Left lung (tissue), 10 donors: ENCODE measurements around the gene MYOM1. TPM values are rescaled to one million over a fixed set of nuclear protein-coding genes. Genes with fewer than 3 reads are reported as not detected.
A peak's percentile ranks its signal among the peaks of the same experiment; 100 is the strongest.

Experiments used
- ATAC-seq: fragments of 200-7000 bp; cut with Tn5 transposase; one replicate; pipeline ENCODE4 v1.9.1; 2020; ENCODE audit warnings: moderate library complexity
- DNase-seq, 4 donors: peaks; one replicate each; pipeline ENCODE4 v3.0.0-alpha.2; 2013 to 2020
- H3K27ac ChIP-seq, 2 donors: fragments of 200-600 bp; sonication (generic) in 1 of 2; one replicate each; pipeline versions ENCODE4 v1.5.0 to v1.8.0; 2020 to 2021
- H3K27me3 ChIP-seq, 2 donors: fragments of 200-600 bp; sonication (generic) in 1 of 2; one replicate each; pipeline versions ENCODE4 v1.5.0 to v1.8.0; 2020 to 2021
- H3K36me3 ChIP-seq, 2 donors: fragments of 200-600 bp; sonication (generic) in 1 of 2; one replicate each; pipeline versions ENCODE4 v1.5.0 to v1.8.0; 2020 to 2021
- H3K4me1 ChIP-seq, 2 donors: fragments of 200-600 bp; one replicate each; pipeline ENCODE4 v1.8.0; 2021
- H3K4me3 ChIP-seq, 2 donors: fragments of 200-600 bp; sonication (generic) in 1 of 2; one replicate each; pipeline versions ENCODE4 v1.5.0 to v1.8.0; 2020 to 2021; ENCODE audit warnings: mild to moderate bottlenecking in 1 of 2
- H3K9me3 ChIP-seq, 2 donors: fragments of 200-600 bp; sonication (generic) in 1 of 2; one replicate each; pipeline versions ENCODE4 v1.5.0 to v1.8.0; 2020 to 2021
- intact Hi-C, 2 donors: fragments of 100-400 bp; cut with DNase I; formaldehyde crosslinking; loops; one replicate each; pipeline versions ENCODE4 v1.11.2 to v1.14.2; 2022
- polyA plus RNA-seq, 6 donors: library from polyadenylated mRNA; unstranded; fragments of 120-200 nt; gene quantifications; one replicate each; pipeline ENCODE4 v1.2.1, GENCODE V29; 2013; ENCODE audit not compliant: insufficient read length in 6 of 6
- total RNA-seq, 2 donors: library from RNA; stranded (reverse); fragmentation: NEBNext Ultra II Directional; extraction: Animal tissue kit (Norgen Biotek cat#: 25700); gene quantifications; one replicate each; pipeline ENCODE4 v1.2.1, GENCODE V29; 2021
- TF ChIP-seq, protein P1 (sequence below), 2 donors: fragments of 200-600 bp; sonication (generic) in 1 of 2; IDR thresholded peaks; one replicate each; pipeline versions ENCODE4 v1.5.0 to v1.8.0; 2021; ENCODE audit warnings: antibody characterized with exemption in 2 of 2
- donor health status: DM: no; HTN: yes; CAD: no.
- donor health status: DM: no; HTN: no; CAD: no.

Gene MYOM1
- total and polyA plus RNA-seq, 8 donors: 1.5 to 4.5 (median 2.4) TPM

DNA sequence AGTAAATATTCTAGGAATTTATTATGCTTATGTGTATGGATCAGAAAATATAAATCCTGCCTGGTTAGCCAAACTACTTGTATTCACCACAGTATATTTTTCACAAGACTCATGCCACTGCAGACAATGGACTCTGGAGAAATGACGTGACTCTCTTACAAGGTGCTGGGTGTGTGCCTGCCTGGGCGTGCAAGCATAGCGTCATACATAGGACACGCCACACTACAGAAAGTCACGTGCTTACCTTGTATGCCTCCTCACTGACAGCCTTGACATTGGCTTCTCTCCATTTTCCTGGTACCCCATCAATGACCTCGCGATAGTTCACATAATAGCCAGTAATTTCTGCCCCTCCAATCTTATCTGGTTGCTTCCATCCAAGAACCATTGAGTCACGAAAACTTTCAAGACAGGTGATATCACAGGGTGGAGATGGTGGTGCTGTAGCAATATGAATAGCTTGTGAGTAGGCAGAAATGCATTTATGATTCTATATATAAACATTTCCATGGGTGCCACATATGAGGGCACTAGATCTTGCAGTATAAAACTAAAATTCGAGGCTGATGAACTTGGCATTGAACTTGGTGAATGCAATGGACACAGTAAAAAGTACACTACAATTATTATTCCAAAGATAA is 93.2 kb downstream of the MYOM1 start:
- Histone ChIP-seq H3K4me1 (peaks cover 0 to 7% of the 10 kb centered on the region in 2 donors), H3K27me3 (no peaks in the 10 kb centered on the region), H3K27ac (no peak overlapping the region), H3K36me3 (no peaks in the 10 kb centered on the region), H3K9me3 (no peaks in the 10 kb centered on the region), H3K4me3 (no peak overlapping the region)
- intact Hi-C loops: no loop called here
- TF ChIP-seq, protein P1, sequence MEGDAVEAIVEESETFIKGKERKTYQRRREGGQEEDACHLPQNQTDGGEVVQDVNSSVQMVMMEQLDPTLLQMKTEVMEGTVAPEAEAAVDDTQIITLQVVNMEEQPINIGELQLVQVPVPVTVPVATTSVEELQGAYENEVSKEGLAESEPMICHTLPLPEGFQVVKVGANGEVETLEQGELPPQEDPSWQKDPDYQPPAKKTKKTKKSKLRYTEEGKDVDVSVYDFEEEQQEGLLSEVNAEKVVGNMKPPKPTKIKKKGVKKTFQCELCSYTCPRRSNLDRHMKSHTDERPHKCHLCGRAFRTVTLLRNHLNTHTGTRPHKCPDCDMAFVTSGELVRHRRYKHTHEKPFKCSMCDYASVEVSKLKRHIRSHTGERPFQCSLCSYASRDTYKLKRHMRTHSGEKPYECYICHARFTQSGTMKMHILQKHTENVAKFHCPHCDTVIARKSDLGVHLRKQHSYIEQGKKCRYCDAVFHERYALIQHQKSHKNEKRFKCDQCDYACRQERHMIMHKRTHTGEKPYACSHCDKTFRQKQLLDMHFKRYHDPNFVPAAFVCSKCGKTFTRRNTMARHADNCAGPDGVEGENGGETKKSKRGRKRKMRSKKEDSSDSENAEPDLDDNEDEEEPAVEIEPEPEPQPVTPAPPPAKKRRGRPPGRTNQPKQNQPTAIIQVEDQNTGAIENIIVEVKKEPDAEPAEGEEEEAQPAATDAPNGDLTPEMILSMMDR (IDR thresholded peaks at IDR 0.05): no peak
- no peak for DNase-seq
- ATAC-seq: no peak

DNA sequence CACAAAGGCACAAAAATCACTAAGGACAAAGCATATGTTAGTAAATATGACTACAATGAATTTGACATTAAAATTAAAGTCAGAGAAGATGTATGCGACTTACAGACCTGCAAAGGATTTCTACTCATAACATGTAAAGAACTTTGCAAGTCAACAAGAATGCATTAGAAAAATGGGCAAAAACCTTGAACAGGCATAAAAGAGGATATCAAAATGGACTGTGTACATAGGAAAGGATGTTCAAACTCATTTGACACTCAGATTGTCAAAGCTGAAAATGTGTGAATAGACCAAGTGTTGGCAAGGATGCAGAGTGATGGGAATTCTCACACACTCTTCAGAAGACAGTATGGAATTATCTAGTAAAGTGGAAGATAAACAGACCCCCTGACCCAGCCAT is 94.9 kb downstream of the MYOM1 start:
- peaks cover 0 to 10% of the 10 kb centered on the region in 2 donors for H3K4me1 ChIP-seq
- intact Hi-C loops: no loop called here
- no peaks in the 10 kb centered on the region for H3K36me3 ChIP-seq
- H3K27ac ChIP-seq: no peak overlapping the region
- DNase-seq (no peak), ATAC-seq (no peak)
- TF ChIP-seq, protein P1 (IDR thresholded peaks at IDR 0.05): no peak
- no peaks in the 10 kb centered on the region for H3K9me3 ChIP-seq
- no peak overlapping the region for H3K4me3 ChIP-seq
- H3K27me3 ChIP-seq: no peaks in the 10 kb centered on the region

DNA sequence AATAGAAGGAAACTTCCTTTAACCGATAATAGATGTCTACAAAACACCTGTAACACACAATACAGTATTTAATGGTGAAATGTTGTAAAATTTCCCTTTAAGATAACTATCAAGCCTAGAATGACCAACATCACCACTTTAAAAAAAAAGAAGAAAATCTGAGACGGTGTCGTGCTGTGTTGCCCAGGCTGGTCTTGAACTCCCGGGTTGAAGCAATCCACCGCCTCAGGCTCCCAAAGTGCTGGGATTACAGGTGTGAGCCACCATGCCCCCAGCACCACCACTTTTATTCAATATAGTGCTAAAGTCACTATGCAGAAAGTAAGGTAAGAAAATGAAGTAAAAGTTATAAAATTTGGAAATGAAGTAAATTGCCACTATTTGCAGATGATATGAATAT is 96.9 kb downstream of the MYOM1 start:
- H3K36me3 ChIP-seq: no peaks in the 10 kb centered on the region
- H3K4me3 ChIP-seq: no peak overlapping the region
- TF ChIP-seq, protein P1 (IDR thresholded peaks at IDR 0.05): no peak
- peaks cover 0 to 3% of the 10 kb centered on the region in 2 donors for H3K4me1 ChIP-seq
- no peaks in the 10 kb centered on the region for H3K27me3 ChIP-seq
- intact Hi-C loops: no loop called here
- no peaks in the 10 kb centered on the region for H3K9me3 ChIP-seq
- ATAC-seq: no peak
- H3K27ac ChIP-seq: no peak overlapping the region
- DNase-seq: no peak

DNA sequence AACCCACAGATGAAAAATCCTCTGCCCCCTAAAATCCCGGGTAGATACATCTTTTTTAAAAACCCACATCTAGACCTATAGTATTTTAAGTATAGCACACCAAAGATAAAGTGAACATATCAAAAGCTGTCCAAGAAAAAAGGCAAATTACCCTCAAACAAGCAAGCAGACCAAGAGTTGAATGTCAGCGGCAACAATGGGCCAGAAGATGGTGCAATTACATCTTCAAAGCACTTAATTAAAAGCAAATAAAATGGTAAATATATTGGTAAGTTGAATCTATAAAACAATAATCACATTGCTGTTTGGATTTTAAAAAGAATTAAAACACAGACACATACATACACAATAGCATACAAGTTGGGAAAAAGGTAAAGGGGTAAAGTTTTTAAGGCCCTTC is 98.5 kb downstream of the MYOM1 start:
- no peak for DNase-seq
- ATAC-seq: no peak
- H3K27ac ChIP-seq: no peak overlapping the region
- H3K9me3 ChIP-seq: no peaks in the 10 kb centered on the region
- no peaks in the 10 kb centered on the region for H3K36me3 ChIP-seq
- TF ChIP-seq, protein P1 (IDR thresholded peaks at IDR 0.05): no peak
- no peak overlapping the region for H3K4me3 ChIP-seq
- peaks cover 0 to 3% of the 10 kb centered on the region in 2 donors for H3K4me1 ChIP-seq
- no peaks in the 10 kb centered on the region for H3K27me3 ChIP-seq
- intact Hi-C loops: no loop called here

DNA sequence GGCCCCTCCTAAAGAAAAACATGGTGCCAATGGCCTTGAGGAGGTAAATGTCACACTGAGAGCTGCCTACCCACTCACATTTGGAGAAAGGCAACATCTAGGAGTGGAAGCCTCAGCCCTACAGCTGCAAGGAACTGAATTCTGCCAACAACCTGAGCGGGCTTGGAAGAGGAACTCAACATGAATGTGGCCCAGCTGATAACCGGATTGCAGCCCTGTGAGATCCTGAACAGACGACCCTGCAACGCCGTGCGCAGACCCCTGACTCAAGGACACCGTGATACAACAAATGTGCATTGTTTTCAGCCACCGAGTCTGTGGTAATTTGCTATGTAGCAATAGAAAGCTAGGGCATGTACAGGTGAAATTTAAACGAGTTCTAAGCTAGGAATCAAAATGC is 99.4 kb downstream of the MYOM1 start:
- Histone ChIP-seq H3K27ac (peak overlapping the region; percentile 78 to 83), H3K36me3 (no peaks in the 10 kb centered on the region), H3K9me3 (no peaks in the 10 kb centered on the region), H3K4me3 (no peak overlapping the region), H3K27me3 (no peaks in the 10 kb centered on the region), H3K4me1 (peaks cover 0 to 8% of the 10 kb centered on the region in 2 donors)
- TF ChIP-seq, protein P1 (IDR thresholded peaks at IDR 0.05): no peak
- ATAC-seq: no peak
- intact Hi-C loops: no loop called here
- DNase-seq: no peak
